HG03139 (cell line): Measurements from ENCODE around the gene FER.

Source experiments
- ATAC-seq: cut with Tn5 transposase; IDR thresholded peaks from one replicate; pipeline ENCODE4 v1.9.1; 2021; ENCODE audit not compliant: unreplicated experiment

Gene FER

GRCh38 chr5:109168151-109168550 is 420.5 kb downstream of the FER start:
- ATAC-seq = no peak

- ATAC-seq = no peak
Measured at GRCh38 chr5:109170629-109171350, 423.1 kb downstream of the FER start.

GRCh38 chr5:109171437-109172073 is 423.9 kb downstream of the FER start:
- ATAC-seq = peak; percentile 67

GRCh38 chr5:109173036-109173794 is 425.5 kb downstream of the FER start:
- ATAC-seq = no peak

GRCh38 chr5:109177227-109177626 is 429.5 kb downstream of the FER start:
- ATAC-seq = no peak

GRCh38 chr5:109177782-109178181 is 430.1 kb downstream of the FER start:
- no peak for ATAC-seq

- ATAC-seq = no peak
Measured at GRCh38 chr5:109180668-109181067, 433.0 kb downstream of the FER start.

GRCh38 chr5:109186759-109187158 is 439.1 kb downstream of the FER start:
- no peak for ATAC-seq

GRCh38 chr5:109191153-109191558 is 443.5 kb downstream of the FER start:
- ATAC-seq = no peak

GRCh38 chr5:109192027-109192426 is 444.3 kb downstream of the FER start:
- ATAC-seq = no peak

GRCh38 chr5:109192555-109193281 is 445.0 kb downstream of the FER start:
- no peak for ATAC-seq

GRCh38 chr5:109195667-109196066 is 448.0 kb downstream of the FER start:
- no peak for ATAC-seq

- no peak for ATAC-seq
Measured at GRCh38 chr5:109196087-109196822, 448.6 kb downstream of the FER start.

- ATAC-seq = no peak
Measured at GRCh38 chr5:109196823-109197160, 449.1 kb downstream of the FER start.

GRCh38 chr5:109199289-109199688 is 451.6 kb downstream of the FER start:
- no peak for ATAC-seq

GRCh38 chr5:109199799-109200620 is 452.3 kb downstream of the FER start:
- no peak for ATAC-seq

GRCh38 chr5:109215040-109215439 is 467.3 kb downstream of the FER start:
- ATAC-seq = no peak

- ATAC-seq = no peak
Measured at GRCh38 chr5:109218818-109219217, 471.1 kb downstream of the FER start.

- ATAC-seq = no peak
Measured at GRCh38 chr5:109223531-109223930, 475.8 kb downstream of the FER start.
